Omental fat pad (tissue), 4 donors: ENCODE data around the gene HK2. TPM values are rescaled to one million over a fixed set of nuclear protein-coding genes. Genes with fewer than 3 reads are reported as not detected.
"Not testable (repeated sequence)": the region's sequence is repeated elsewhere in the genome, so short reads cannot be mapped to it uniquely, and the experiment has no call there.

Source experiments
- ATAC-seq: fragments of 150-250 bp; one replicate; pipeline ENCODE4 v1.9.1; 2016; ENCODE audit warnings: mild to moderate bottlenecking, moderate library complexity; ENCODE audit not compliant: low FRiP score
- DNase-seq: peaks from one replicate; pipeline ENCODE4 v3.0.0-alpha.2; 2019; ENCODE audit warnings: low spot score
- CTCF ChIP-seq, 3 donors: fragments of 450-650 bp; IDR thresholded peaks; one replicate each; pipeline ENCODE4 v1.5.1; 2016 to 2017; ENCODE audit warnings: antibody characterized with exemption in 3 of 3, mild to moderate bottlenecking in 3 of 3, moderate library complexity in 2 of 3
- total RNA-seq, 4 donors: library from RNA; depleted of rRNA; stranded (reverse); fragments of >200 nt; gene quantifications; one replicate each; pipeline ENCODE4 v1.1.0, GENCODE V29; 2016

The HK2 gene
- total RNA-seq, 4 donors from 2014 or later = 31.3 to 79.9 (median 43.8) TPM

- DNase-seq (no peak), ATAC-seq (no peak)
- TF ChIP-seq CTCF (IDR thresholded peaks at IDR 0.05) = no peak
Observed at GRCh38 chr2:74889159-74889558, 55.2 kb downstream of the HK2 start.

- no peak for TF ChIP-seq CTCF (IDR thresholded peaks at IDR 0.05)
- no peak for DNase-seq
- ATAC-seq = no peak
Observed at GRCh38 chr2:74890711-74891110, 56.8 kb downstream of the HK2 start.

- ATAC-seq = no peak
- no peak for DNase-seq
- TF ChIP-seq CTCF (IDR thresholded peaks at IDR 0.05) = no peak
Observed at GRCh38 chr2:74891136-74891764, 57.3 kb downstream of the HK2 start.

- not testable (repeated sequence) for ATAC-seq, DNase-seq
Observed at GRCh38 chr2:74891816-74892215, 57.9 kb downstream of the HK2 start.

GRCh38 chr2:74892609-74893008, 58.7 kb downstream of the HK2 start:
- no peak for DNase-seq
- ATAC-seq = no peak
- no peak for TF ChIP-seq CTCF (IDR thresholded peaks at IDR 0.05)

GRCh38 chr2:74893332-74893731, 59.4 kb downstream of the HK2 start:
- no peak for DNase-seq
- no peak for ATAC-seq
- no peak for TF ChIP-seq CTCF (IDR thresholded peaks at IDR 0.05)

- DNase-seq (no peak), ATAC-seq (no peak)
- TF ChIP-seq CTCF (IDR thresholded peaks at IDR 0.05) = no peak
Observed at GRCh38 chr2:74894272-74894981, 60.5 kb downstream of the HK2 start.
